CD4-positive, alpha-beta T cell (primary cell): ENCODE measurements around the gene PCK1. TPM values are rescaled to one million over a fixed set of nuclear protein-coding genes. Genes with fewer than 3 reads are reported as not detected.

Experiments
- ATAC-seq: fragments of 200-7000 bp; cut with Tn5 transposase; one replicate; pipeline ENCODE4 v1.10.0; 2022; ENCODE audit warnings: mild to moderate bottlenecking; ENCODE audit not compliant: poor library complexity
- CTCF ChIA-PET: fragments of 350-600 bp; sonication (Branson Sonifier 250); formaldehyde crosslinking; loops from one replicate; lab custom pipeline; 2021; ENCODE audit warnings: antibody characterized with exemption, inconsistent platforms; lab: Charles Lee
- POLR2A ChIA-PET: fragments of 350-600 bp; sonication (Branson Sonifier 250); formaldehyde crosslinking; loops from one replicate; lab custom pipeline; 2021; ENCODE audit warnings: antibody characterized with exemption, inconsistent platforms; lab: Charles Lee
- DNase-seq, 14 experiments: peaks; one replicate each; pipeline ENCODE4 v3.0.0-alpha.2; 2013 to 2020; ENCODE audit warnings: mixed read lengths in 2 of 14
- H3K27ac ChIP-seq, 2 donors: one replicate each; pipeline versions ENCODE4 v1.5.1 to v1.7.0; 2013; ENCODE audit warnings: low read length in 2 of 2, low read depth in 1 of 2, mild to moderate bottlenecking in 1 of 2
- H3K27me3 ChIP-seq, 2 experiments: 1 replicate in 1 of 2; 2 replicates in 1 of 2; pipeline versions ENCODE4 v1.6.1 to v1.7.0; 2013; ENCODE audit warnings: low read length in 2 of 2, control low read depth in 1 of 2, mild to moderate bottlenecking in 1 of 2, moderate library complexity in 1 of 2; ENCODE audit not compliant: insufficient read depth in 2 of 2, control insufficient read depth in 1 of 2
- H3K36me3 ChIP-seq: one replicate; pipeline ENCODE4 v1.6.1; 2013; ENCODE audit warnings: low read length, control low read depth; ENCODE audit not compliant: insufficient read depth
- H3K4me1 ChIP-seq: one replicate; pipeline ENCODE4 v1.6.1; 2013; ENCODE audit warnings: low read length, control low read depth; ENCODE audit not compliant: insufficient read depth
- H3K4me3 ChIP-seq: one replicate; pipeline ENCODE4 v1.5.1; 2013; ENCODE audit warnings: mild to moderate bottlenecking, low read length, moderate library complexity
- H3K9me3 ChIP-seq, 2 experiments: 1 replicate in 1 of 2; 2 replicates in 1 of 2; pipeline versions ENCODE4 v1.6.1 to v1.7.0; 2013; ENCODE audit warnings: low read length in 2 of 2, mild to moderate bottlenecking in 2 of 2, control low read depth in 1 of 2, moderate library complexity in 1 of 2; ENCODE audit not compliant: control insufficient read depth in 1 of 2, insufficient read depth in 1 of 2
- H3K27ac Mint-ChIP-seq: one replicate; pipeline ENCODE4 v1.8.0; 2020; ENCODE audit warnings: mixed read lengths
- H3K27me3 Mint-ChIP-seq: one replicate; pipeline ENCODE4 v1.8.0; 2021; ENCODE audit warnings: mixed read lengths
- H3K36me3 Mint-ChIP-seq: one replicate; pipeline ENCODE4 v1.8.0; 2021; ENCODE audit warnings: low read depth, mixed read lengths
- H3K4me1 Mint-ChIP-seq: one replicate; pipeline ENCODE4 v1.8.0; 2021; ENCODE audit warnings: low read depth, mixed read lengths
- H3K4me3 Mint-ChIP-seq: one replicate; pipeline ENCODE4 v1.8.0; 2020; ENCODE audit warnings: mild to moderate bottlenecking, mixed read lengths
- H3K9me3 Mint-ChIP-seq: one replicate; pipeline ENCODE4 v1.8.0; 2020; ENCODE audit warnings: mixed read lengths
- intact Hi-C, 2 experiments: fragments of 100-400 bp; cut with DNase I in 1 of 2; cut with micrococcal nuclease in 1 of 2; formaldehyde crosslinking; loops; one replicate each; pipeline versions ENCODE4 v1.15.1 to v1.9.0; 2023 to 2025; cut with DNase I, micrococcal nuclease
- total RNA-seq, 174 experiments: library from RNA in 2 of 174; stranded (reverse) in 2 of 174; gene quantifications; one replicate each; pipeline ENCODE4 v1.2.3 and lab custom pipeline; 2021 to 2026
- TF ChIP-seq, protein P1 (sequence below): fragments of 200-600 bp; IDR thresholded peaks from one replicate; pipeline ENCODE4 v1.8.0; 2022; ENCODE audit warnings: antibody characterized with exemption, mild to moderate bottlenecking

The PCK1 gene
- total RNA-seq, 2 experiments from 2014 or later, result not detected

DNA sequence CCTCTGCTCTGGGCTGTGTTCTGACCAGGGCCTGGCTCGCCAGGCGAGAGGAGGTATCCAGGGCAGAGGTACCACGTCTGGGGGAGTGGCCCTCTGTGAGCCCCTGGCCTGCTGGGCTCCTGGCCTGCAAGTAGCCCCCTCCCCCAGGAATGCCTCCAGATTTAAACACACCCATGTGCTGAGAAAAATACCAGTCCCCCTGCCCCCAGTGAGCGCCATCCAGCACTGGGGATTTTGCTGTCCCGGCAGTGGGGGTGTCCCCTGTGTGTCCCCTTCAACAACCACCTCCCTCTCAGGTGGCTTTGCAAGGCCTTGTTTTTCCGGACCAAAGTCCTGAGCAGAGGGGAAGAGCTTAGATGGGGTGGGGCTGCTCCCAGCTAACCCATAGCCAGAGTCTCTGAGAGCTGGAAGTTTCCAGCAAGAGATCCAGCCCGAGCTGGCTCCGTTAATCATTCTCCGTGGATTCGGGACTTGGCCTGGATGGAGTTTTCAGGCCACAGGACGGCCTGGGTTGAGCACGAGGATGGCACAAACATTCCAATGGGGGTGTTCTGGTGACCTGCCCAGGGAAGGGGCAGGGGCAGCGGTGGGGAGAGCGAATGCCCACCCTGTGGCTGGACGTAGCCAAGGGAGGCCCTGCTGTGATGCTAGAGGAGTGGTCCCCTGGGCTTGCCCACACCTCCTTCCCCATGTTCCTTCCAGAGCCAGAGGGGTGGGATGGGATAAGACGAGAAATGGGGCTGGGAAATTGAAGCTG is 29.0 kb downstream of the PCK1 start:
- Histone ChIP-seq H3K27ac (no peak overlapping the region), H3K27me3 (peaks cover 2 to 6% of the 10 kb centered on the region in 2 experiments), H3K4me3 (no peak overlapping the region), H3K36me3 (no peaks in the 10 kb centered on the region), H3K4me1 (no peaks in the 10 kb centered on the region), H3K9me3 (peaks cover 9 to 19% of the 10 kb centered on the region in 2 experiments)
- Mint-ChIP-seq H3K27me3 (peaks cover 19% of the 10 kb centered on the region), H3K9me3 (no peaks in the 10 kb centered on the region), H3K4me1 (no peaks in the 10 kb centered on the region), H3K4me3 (no peak overlapping the region), H3K36me3 (no peaks in the 10 kb centered on the region), H3K27ac (no peak overlapping the region)
- DNase-seq, result no peak
- intact Hi-C loops, result loop anchor here (5.0 kb wide), 5 partner anchors 73 to 503 kb away; no protein-coding TSS in a partner anchor
- ChIA-PET POLR2A (no interaction called here), CTCF (no interaction called here)
- TF ChIP-seq, protein P1, sequence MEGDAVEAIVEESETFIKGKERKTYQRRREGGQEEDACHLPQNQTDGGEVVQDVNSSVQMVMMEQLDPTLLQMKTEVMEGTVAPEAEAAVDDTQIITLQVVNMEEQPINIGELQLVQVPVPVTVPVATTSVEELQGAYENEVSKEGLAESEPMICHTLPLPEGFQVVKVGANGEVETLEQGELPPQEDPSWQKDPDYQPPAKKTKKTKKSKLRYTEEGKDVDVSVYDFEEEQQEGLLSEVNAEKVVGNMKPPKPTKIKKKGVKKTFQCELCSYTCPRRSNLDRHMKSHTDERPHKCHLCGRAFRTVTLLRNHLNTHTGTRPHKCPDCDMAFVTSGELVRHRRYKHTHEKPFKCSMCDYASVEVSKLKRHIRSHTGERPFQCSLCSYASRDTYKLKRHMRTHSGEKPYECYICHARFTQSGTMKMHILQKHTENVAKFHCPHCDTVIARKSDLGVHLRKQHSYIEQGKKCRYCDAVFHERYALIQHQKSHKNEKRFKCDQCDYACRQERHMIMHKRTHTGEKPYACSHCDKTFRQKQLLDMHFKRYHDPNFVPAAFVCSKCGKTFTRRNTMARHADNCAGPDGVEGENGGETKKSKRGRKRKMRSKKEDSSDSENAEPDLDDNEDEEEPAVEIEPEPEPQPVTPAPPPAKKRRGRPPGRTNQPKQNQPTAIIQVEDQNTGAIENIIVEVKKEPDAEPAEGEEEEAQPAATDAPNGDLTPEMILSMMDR, result no peak
- ATAC-seq, result no peak

DNA sequence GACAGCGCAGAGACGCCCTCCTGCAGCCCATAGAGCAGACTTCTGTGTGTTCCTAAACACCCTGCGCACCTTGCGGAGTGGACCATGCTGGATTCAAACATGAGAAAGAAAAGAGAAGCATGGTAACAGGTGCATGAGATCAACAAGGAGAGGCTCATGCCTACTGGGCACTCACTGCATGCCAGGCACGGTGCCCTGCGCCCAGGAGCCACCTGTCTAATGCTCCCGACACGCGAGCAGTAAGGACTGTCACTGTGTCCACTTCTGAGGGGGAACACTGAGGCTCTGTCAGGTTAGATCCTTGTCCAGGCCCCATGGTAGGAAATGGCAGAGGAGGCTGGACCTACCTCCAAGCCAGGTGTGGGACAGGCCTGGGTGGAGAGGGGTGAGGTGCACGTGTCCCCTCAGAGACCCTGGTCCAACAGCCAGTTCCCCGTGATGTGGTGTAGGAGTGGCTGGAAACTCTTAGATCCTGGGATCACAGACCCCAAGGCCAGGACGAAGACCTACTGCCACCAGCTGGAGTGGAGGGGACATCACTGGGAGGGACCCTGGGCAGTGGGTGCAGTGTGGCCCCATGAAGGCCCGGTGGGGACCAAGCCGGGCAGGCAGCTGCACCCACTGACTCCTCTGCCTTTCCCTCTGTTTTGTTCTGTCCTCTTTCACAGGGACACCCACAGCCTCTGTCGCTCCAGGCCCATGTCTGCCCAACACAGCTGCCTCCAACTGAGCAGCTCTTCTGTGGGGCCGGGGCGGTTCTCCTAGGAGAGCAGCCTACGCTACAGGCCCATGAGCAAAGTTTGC is 29.8 kb downstream of the PCK1 start:
- H3K9me3 Mint-ChIP-seq, result no peaks in the 10 kb centered on the region

More for the DNA sequence above, 29.8 kb downstream of the PCK1 start:
- Histone ChIP-seq H3K27ac (no peak overlapping the region), H3K4me1 (no peaks in the 10 kb centered on the region), H3K36me3 (no peaks in the 10 kb centered on the region), H3K4me3 (no peak overlapping the region), H3K9me3 (peaks cover 9 to 19% of the 10 kb centered on the region in 2 experiments), H3K27me3 (peaks cover 0 to 2% of the 10 kb centered on the region in 2 experiments)
- Mint-ChIP-seq H3K27ac (no peak overlapping the region), H3K4me3 (no peak overlapping the region), H3K36me3 (no peaks in the 10 kb centered on the region), H3K4me1 (no peaks in the 10 kb centered on the region), H3K27me3 (peaks cover 12% of the 10 kb centered on the region)
- POLR2A ChIA-PET, result no interaction called here
- TF ChIP-seq, protein P1, result no peak
- intact Hi-C loops, result loop anchor here (5.0 kb wide), 5 partner anchors 73 to 503 kb away; no protein-coding TSS in a partner anchor
- ATAC-seq, result no peak
- no peak for DNase-seq
- CTCF ChIA-PET, result no interaction called here
